ENCODE results near the gene TFF2. TPM values are rescaled to one million over a fixed set of nuclear protein-coding genes. Genes with fewer than 3 reads are reported as not detected.
A peak's percentile ranks its signal among the peaks of the same experiment; 100 is the strongest.

The TFF2 gene
- total RNA-seq, 3 donors from 2014 or later = 1.1 to 1.7 TPM; not detected in 1

- Histone ChIP-seq H3K9me3 (no peaks in the 10 kb centered on the region), H3K36me3 (ENCODE audit: low read depth) (no peaks in the 10 kb centered on the region), H3K4me3 (no peak overlapping the region), H3K4me1 (ENCODE audit: low read depth) (peaks cover 7% of the 10 kb centered on the region)
- intact Hi-C loops (cut with DNase I, micrococcal nuclease) = no loop called here
- ATAC-seq = peak; percentile 85
- TF ChIP-seq CTCF (IDR thresholded peaks at IDR 0.05) = peak; percentile 63
- DNase-seq = peak; percentile 81 to 93 (median 89)
These were observed 12.7 kb downstream of the TFF2 start for GRCh38 chr21:42337830-42338728.

GRCh38 chr21:42337276-42337675 is 13.5 kb downstream of the TFF2 start:
- H3K36me3 ChIP-seq (ENCODE audit: low read depth) = no peaks in the 10 kb centered on the region
- H3K4me3 ChIP-seq = no peak overlapping the region
- no peak for TF ChIP-seq CTCF (IDR thresholded peaks at IDR 0.05)
- ATAC-seq = no peak
- H3K4me1 ChIP-seq (ENCODE audit: low read depth) = peaks cover 13% of the 10 kb centered on the region
- intact Hi-C loops (cut with DNase I, micrococcal nuclease) = no loop called here
- DNase-seq = no peak
- H3K9me3 ChIP-seq = no peaks in the 10 kb centered on the region

- Histone ChIP-seq H3K36me3 (ENCODE audit: low read depth) (no peaks in the 10 kb centered on the region), H3K4me3 (no peak overlapping the region), H3K4me1 (ENCODE audit: low read depth) (peaks cover 13% of the 10 kb centered on the region), H3K9me3 (no peaks in the 10 kb centered on the region)
- ATAC-seq = no peak
- no peak for TF ChIP-seq CTCF (IDR thresholded peaks at IDR 0.05)
- DNase-seq = no peak
- intact Hi-C loops (cut with DNase I, micrococcal nuclease) = no loop called here
These were observed 14.7 kb downstream of the TFF2 start for GRCh38 chr21:42336054-42336453.

- no peaks in the 10 kb centered on the region for H3K9me3 ChIP-seq
- H3K4me1 ChIP-seq (ENCODE audit: low read depth) = peaks cover 12% of the 10 kb centered on the region
- ATAC-seq (peak; percentile 85), DNase-seq (peak in 2 of 3 donors; percentile 59 to 71)
- no peak overlapping the region for H3K4me3 ChIP-seq
- H3K36me3 ChIP-seq (ENCODE audit: low read depth) = no peaks in the 10 kb centered on the region
- no peak for TF ChIP-seq CTCF (IDR thresholded peaks at IDR 0.05)
- intact Hi-C loops (cut with DNase I, micrococcal nuclease) = no loop called here
These were observed 18.1 kb downstream of the TFF2 start for GRCh38 chr21:42332557-42333317.

- H3K4me1 ChIP-seq (ENCODE audit: low read depth) = peaks cover 9% of the 10 kb centered on the region
- intact Hi-C loops (cut with DNase I, micrococcal nuclease) = no loop called here
These were observed 19.1 kb downstream of the TFF2 start for GRCh38 chr21:42331660-42332059.

More at GRCh38 chr21:42331660-42332059, 19.1 kb downstream of the TFF2 start:
- H3K4me3 ChIP-seq = no peak overlapping the region
- no peaks in the 10 kb centered on the region for H3K36me3 ChIP-seq (ENCODE audit: low read depth)
- TF ChIP-seq CTCF (IDR thresholded peaks at IDR 0.05) = no peak
- ATAC-seq (no peak), DNase-seq (no peak)
- H3K9me3 ChIP-seq = no peaks in the 10 kb centered on the region
